ENCODE data around the gene TBX19. TPM values are rescaled to one million over a fixed set of nuclear protein-coding genes. Genes with fewer than 3 reads are reported as not detected.

TBX19 gene
- total RNA-seq, 2 experiments from 2014 or later, result 0.22 to 0.74 TPM

GRCh38 chr1:168344517-168344916, 63.8 kb downstream of the TBX19 start:
- BruUV-seq (replicated peaks), result no TSS peak
- no peak overlapping the region for H2AFZ ChIP-seq (ENCODE audit: low read length)
- DNase-seq (ENCODE audit: low spot score), result no peak
- TF ChIP-seq EZH2phosphoT487 (IDR thresholded peaks at IDR 0.05; ENCODE audit: borderline replicate concordance, low read depth, low read length) (no peak), CTCF (conservative IDR thresholded peaks at IDR 0.05; ENCODE audit: low read length) (no peak)
- ChIA-PET CTCF (ENCODE audit: unreplicated experiment) (no interaction called here), POLR2A (no interaction called here)
- no peaks in the 10 kb centered on the region for H4K20me1 ChIP-seq (ENCODE audit: insufficient read depth, low read length)
- no peaks in the 10 kb centered on the region for H3K36me3 ChIP-seq (ENCODE audit: insufficient read depth, low read length)
- H3K79me2 ChIP-seq (ENCODE audit: insufficient read depth, low read depth, low read length), result no peaks in the 10 kb centered on the region
- no peaks in the 10 kb centered on the region for H3K4me1 ChIP-seq (ENCODE audit: insufficient read depth, low read length, poor library complexity, severe bottlenecking)
- no peaks in the 10 kb centered on the region for H3K9me2 ChIP-seq (ENCODE audit: insufficient read depth, low read length)
- H3K27ac ChIP-seq (ENCODE audit: low read depth, low read length, poor library complexity, severe bottlenecking), result no peak overlapping the region
- no peak overlapping the region for H3K4me2 ChIP-seq (ENCODE audit: low read length)
- H3K9me3 ChIP-seq (ENCODE audit: low read length), result no peaks in the 10 kb centered on the region
- no peak overlapping the region for H3K4me3 ChIP-seq (ENCODE audit: low read depth, low read length, poor library complexity, severe bottlenecking)
- intact Hi-C loops (cut with micrococcal nuclease; ENCODE audit: unreplicated experiment), result loop anchor here (5.0 to 10.0 kb wide), 3 partner anchors 90 to 1000 kb away; no protein-coding TSS in a partner anchor

- Histone ChIP-seq H2AFZ (ENCODE audit: low read length) (no peak overlapping the region), H3K79me2 (ENCODE audit: insufficient read depth, low read depth, low read length) (no peaks in the 10 kb centered on the region), H3K36me3 (ENCODE audit: insufficient read depth, low read length) (no peaks in the 10 kb centered on the region), H3K4me2 (ENCODE audit: low read length) (no peak overlapping the region), H4K20me1 (ENCODE audit: insufficient read depth, low read length) (no peaks in the 10 kb centered on the region), H3K27ac (ENCODE audit: low read depth, low read length, poor library complexity, severe bottlenecking) (no peak overlapping the region), H3K9me3 (ENCODE audit: low read length) (no peaks in the 10 kb centered on the region), H3K4me3 (ENCODE audit: low read depth, low read length, poor library complexity, severe bottlenecking) (no peak overlapping the region), H3K4me1 (ENCODE audit: insufficient read depth, low read length, poor library complexity, severe bottlenecking) (no peaks in the 10 kb centered on the region), H3K9me2 (ENCODE audit: insufficient read depth, low read length) (no peaks in the 10 kb centered on the region)
- no peak for DNase-seq (ENCODE audit: low spot score)
- no TSS peak for BruUV-seq (replicated peaks)
- POLR2A ChIA-PET, result no interaction called here
- intact Hi-C loops (cut with micrococcal nuclease; ENCODE audit: unreplicated experiment), result loop anchor here (10.0 kb wide), 2 partner anchors 89 to 999 kb away; no protein-coding TSS in a partner anchor
- CTCF ChIA-PET (ENCODE audit: unreplicated experiment), result no interaction called here
- TF ChIP-seq EZH2phosphoT487 (IDR thresholded peaks at IDR 0.05; ENCODE audit: borderline replicate concordance, low read depth, low read length), result no peak
- TF ChIP-seq CTCF (conservative IDR thresholded peaks at IDR 0.05; ENCODE audit: low read length), result no peak
These were observed 65.3 kb downstream of the TBX19 start for GRCh38 chr1:168345939-168346338.

GRCh38 chr1:168347630-168348029, 67.0 kb downstream of the TBX19 start:
- POLR2A ChIA-PET, result interaction anchor here (0.6 to 0.7 kb wide), 2 partner anchors 46 to 154 kb away, joined by 3 read pairs; no protein-coding TSS in a partner anchor
- CTCF ChIA-PET (ENCODE audit: unreplicated experiment), result no interaction called here
- Histone ChIP-seq H4K20me1 (ENCODE audit: insufficient read depth, low read length) (no peaks in the 10 kb centered on the region), H3K4me3 (ENCODE audit: low read depth, low read length, poor library complexity, severe bottlenecking) (no peak overlapping the region), H2AFZ (ENCODE audit: low read length) (no peak overlapping the region), H3K9me2 (ENCODE audit: insufficient read depth, low read length) (no peaks in the 10 kb centered on the region), H3K9me3 (ENCODE audit: low read length) (no peaks in the 10 kb centered on the region), H3K36me3 (ENCODE audit: insufficient read depth, low read length) (no peaks in the 10 kb centered on the region), H3K79me2 (ENCODE audit: insufficient read depth, low read depth, low read length) (no peaks in the 10 kb centered on the region), H3K4me2 (ENCODE audit: low read length) (no peak overlapping the region), H3K27ac (ENCODE audit: low read depth, low read length, poor library complexity, severe bottlenecking) (no peak overlapping the region), H3K4me1 (ENCODE audit: insufficient read depth, low read length, poor library complexity, severe bottlenecking) (no peaks in the 10 kb centered on the region)
- intact Hi-C loops (cut with micrococcal nuclease; ENCODE audit: unreplicated experiment), result loop anchor here (10.0 kb wide), 2 partner anchors 87 to 997 kb away; no protein-coding TSS in a partner anchor
- TF ChIP-seq EZH2phosphoT487 (IDR thresholded peaks at IDR 0.05; ENCODE audit: borderline replicate concordance, low read depth, low read length) (no peak), CTCF (conservative IDR thresholded peaks at IDR 0.05; ENCODE audit: low read length) (no peak)
- no TSS peak for BruUV-seq (replicated peaks)
- no peak for DNase-seq (ENCODE audit: low spot score)
